ENCODE results near the gene AOX1.

- TF ChIP-seq CTCF (IDR thresholded peaks at IDR 0.05) = no peak
- TF ChIP-seq EZH2 (IDR thresholded peaks at IDR 0.05; ENCODE audit: borderline replicate concordance, insufficient read depth, low read depth, low read length, poor library complexity, severe bottlenecking) = no peak
These were observed 35.0 kb downstream of the AOX1 start for GRCh38 chr2:200620606-200621390.

Data from B cell (primary cell).